Embryonic facial prominence (tissue), 1 donor: ENCODE measurements around the gene ACSL3.
"Not testable (repeated sequence)": the region's sequence is repeated elsewhere in the genome, so short reads cannot be mapped to it uniquely, and the experiment has no call there.

Experiments
- DNase-seq: peaks from one replicate; pipeline ENCODE4 v3.0.0-alpha.2; 2016; ENCODE audit errors: extremely low spot score

Gene ACSL3

GRCh38 chr2:222860740-222861410 is at the start of gene ACSL3:
TSS of gene ACSL3 (plus strand) at chr2:222861036. CDS start at chr2:222908773, 47,737 bp downstream.
- DNase-seq: peak; percentile 71

- DNase-seq: no peak
Observed at GRCh38 chr2:222811828-222812227, 49.0 kb upstream of the ACSL3 start.

GRCh38 chr2:222813177-222813843 is 47.5 kb upstream of the ACSL3 start:
- DNase-seq: no peak

GRCh38 chr2:222819722-222820333 is 41.0 kb upstream of the ACSL3 start:
- no peak for DNase-seq

GRCh38 chr2:222823183-222823930 is 37.5 kb upstream of the ACSL3 start:
- DNase-seq: no peak

- DNase-seq: no peak
Observed at GRCh38 chr2:222825031-222825430, 35.8 kb upstream of the ACSL3 start.

- DNase-seq: no peak
Observed at GRCh38 chr2:222827417-222827816, 33.4 kb upstream of the ACSL3 start.

GRCh38 chr2:222828572-222828971 is 32.3 kb upstream of the ACSL3 start:
- DNase-seq: no peak

- DNase-seq: no peak
Observed at GRCh38 chr2:222830164-222830563, 30.7 kb upstream of the ACSL3 start.

- DNase-seq: no peak
Observed at GRCh38 chr2:222833410-222833809, 27.4 kb upstream of the ACSL3 start.

GRCh38 chr2:222835143-222835822 is 25.6 kb upstream of the ACSL3 start:
- no peak for DNase-seq

GRCh38 chr2:222835823-222836151 is 25.0 kb upstream of the ACSL3 start:
- DNase-seq: no peak

- no peak for DNase-seq
Observed at GRCh38 chr2:222837643-222838056, 23.2 kb upstream of the ACSL3 start.

- no peak for DNase-seq
Observed at GRCh38 chr2:222840060-222840802, 20.6 kb upstream of the ACSL3 start.

- DNase-seq: no peak
Observed at GRCh38 chr2:222842491-222843174, 18.2 kb upstream of the ACSL3 start.

- no peak for DNase-seq
Observed at GRCh38 chr2:222844323-222844722, 16.5 kb upstream of the ACSL3 start.

- not testable (repeated sequence) for DNase-seq
Observed at GRCh38 chr2:222845314-222845713, 15.5 kb upstream of the ACSL3 start.

- no peak for DNase-seq
Observed at GRCh38 chr2:222846003-222846402, 14.8 kb upstream of the ACSL3 start.

GRCh38 chr2:222848031-222848430 is 12.8 kb upstream of the ACSL3 start:
- DNase-seq: not testable (repeated sequence)

- no peak for DNase-seq
Observed at GRCh38 chr2:222848862-222849261, 12.0 kb upstream of the ACSL3 start.
